B cell (primary cell): ENCODE results near the gene NEDD4.

Source experiments
- EZH2 ChIP-seq: IDR thresholded peaks from 2 replicates; pipeline ENCODE4 v1.6.1; 2012; ENCODE audit warnings: borderline replicate concordance, low read depth, mild to moderate bottlenecking, moderate library complexity, low read length; ENCODE audit not compliant: insufficient read depth, poor library complexity, severe bottlenecking
- TF ChIP-seq, protein P1 (sequence below): fragments of 200-600 bp; IDR thresholded peaks from one replicate; pipeline ENCODE4 v1.8.0; 2022; ENCODE audit warnings: antibody characterized with exemption, mild to moderate bottlenecking

DNA sequence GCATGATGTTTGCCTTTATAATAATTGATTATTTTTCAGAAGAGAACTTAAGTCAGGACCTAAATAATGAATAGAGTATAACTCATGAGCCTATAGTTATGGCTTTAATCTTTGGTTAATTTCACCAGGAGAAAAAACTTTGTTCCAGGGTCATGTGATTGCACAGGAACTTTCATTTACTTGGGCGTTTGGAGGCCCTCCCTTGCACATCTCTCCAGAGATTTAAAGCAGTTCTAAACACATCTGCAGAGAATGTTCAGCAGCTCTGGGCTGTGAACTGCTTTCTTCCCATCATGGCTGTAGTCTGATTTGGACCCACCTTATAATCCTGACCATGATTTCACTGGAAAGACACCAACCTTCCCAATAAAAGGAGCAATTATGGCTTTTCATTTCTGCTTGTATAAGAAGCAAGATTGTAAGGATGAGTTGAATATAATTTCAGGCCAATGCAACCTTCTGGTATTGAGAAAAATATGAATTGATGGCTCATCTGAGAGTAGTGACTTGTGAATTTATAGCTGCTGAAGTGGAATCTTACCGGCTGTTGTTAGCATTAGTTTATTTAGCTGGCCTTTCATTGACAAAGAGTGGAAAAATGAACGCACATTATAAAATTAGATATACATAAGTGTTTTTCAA, 169.6 kb downstream of the NEDD4 start:
- TF ChIP-seq, protein P1, sequence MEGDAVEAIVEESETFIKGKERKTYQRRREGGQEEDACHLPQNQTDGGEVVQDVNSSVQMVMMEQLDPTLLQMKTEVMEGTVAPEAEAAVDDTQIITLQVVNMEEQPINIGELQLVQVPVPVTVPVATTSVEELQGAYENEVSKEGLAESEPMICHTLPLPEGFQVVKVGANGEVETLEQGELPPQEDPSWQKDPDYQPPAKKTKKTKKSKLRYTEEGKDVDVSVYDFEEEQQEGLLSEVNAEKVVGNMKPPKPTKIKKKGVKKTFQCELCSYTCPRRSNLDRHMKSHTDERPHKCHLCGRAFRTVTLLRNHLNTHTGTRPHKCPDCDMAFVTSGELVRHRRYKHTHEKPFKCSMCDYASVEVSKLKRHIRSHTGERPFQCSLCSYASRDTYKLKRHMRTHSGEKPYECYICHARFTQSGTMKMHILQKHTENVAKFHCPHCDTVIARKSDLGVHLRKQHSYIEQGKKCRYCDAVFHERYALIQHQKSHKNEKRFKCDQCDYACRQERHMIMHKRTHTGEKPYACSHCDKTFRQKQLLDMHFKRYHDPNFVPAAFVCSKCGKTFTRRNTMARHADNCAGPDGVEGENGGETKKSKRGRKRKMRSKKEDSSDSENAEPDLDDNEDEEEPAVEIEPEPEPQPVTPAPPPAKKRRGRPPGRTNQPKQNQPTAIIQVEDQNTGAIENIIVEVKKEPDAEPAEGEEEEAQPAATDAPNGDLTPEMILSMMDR, result no peak
- no peak for TF ChIP-seq EZH2
